ENCODE measurements around the gene ENDOD1. TPM values are rescaled to one million over a fixed set of nuclear protein-coding genes. Genes with fewer than 3 reads are reported as not detected.

The ENDOD1 gene
- total RNA-seq, 1 experiment from 2014 or later: 28.2 TPM

DNA sequence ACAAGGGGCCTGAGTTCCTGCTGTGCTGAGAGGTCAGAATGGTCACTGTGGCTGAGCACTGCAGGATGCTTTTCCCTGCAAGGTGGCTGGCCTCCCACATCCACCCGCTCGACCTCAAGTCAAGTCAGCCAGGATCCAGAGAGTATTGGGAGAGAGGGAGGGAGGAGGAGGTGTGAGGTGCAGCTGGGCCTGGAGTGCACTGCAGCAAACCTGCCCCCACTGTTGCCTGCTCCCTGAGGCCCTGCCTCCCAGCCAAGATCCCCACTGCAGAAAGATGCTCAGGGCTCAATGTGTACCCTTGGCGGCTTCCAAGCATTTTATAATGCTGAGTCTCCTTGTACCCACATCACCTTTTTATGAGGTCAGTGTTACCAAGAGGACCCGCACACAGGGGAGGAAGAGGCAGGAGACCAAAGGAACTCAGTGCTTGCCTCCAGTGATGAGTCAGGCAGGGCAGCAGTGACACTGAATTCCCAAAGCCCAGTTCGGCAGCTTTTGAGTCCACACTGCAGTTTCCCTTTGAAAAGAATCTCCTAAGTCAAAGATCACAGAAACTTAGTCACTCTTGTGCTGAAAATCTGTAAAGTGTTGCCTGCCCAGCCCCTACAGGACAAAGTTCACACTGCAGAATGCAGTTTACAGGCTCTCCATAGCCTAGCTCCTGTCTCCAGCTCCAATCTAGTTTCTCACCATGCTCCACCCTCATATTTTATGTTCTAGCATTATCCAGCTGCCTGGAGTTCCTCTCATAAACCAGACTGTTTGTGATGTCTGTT, 3.1 kb downstream of the ENDOD1 start:
- ATAC-seq (no peak), DNase-seq (ENCODE audit: low read depth, low spot score) (peak; percentile 61)
- Histone ChIP-seq H3K27ac (ENCODE audit: low read length) (no peak overlapping the region), H3K9me3 (ENCODE audit: control insufficient read depth, insufficient read depth, low read depth, low read length) (no peaks in the 10 kb centered on the region), H3K27me3 (ENCODE audit: control insufficient read depth, insufficient read depth, low read length) (no peaks in the 10 kb centered on the region), H3K4me3 (ENCODE audit: low read depth in 2 of 2, low read length in 2 of 2) (no peak overlapping the region), H3K4me1 (ENCODE audit: control insufficient read depth, insufficient read depth, low read length) (peaks cover 22% of the 10 kb centered on the region), H3K36me3 (ENCODE audit: control insufficient read depth, insufficient read depth, low read length) (no peaks in the 10 kb centered on the region)
- in situ Hi-C loops (cut with HindIII; ENCODE audit: low pct_unique_long_range_greater_than_20kb, low sequenced_read_pairs): no loop called here
- ChIA-PET CTCF (interaction anchor here (1.0 kb wide), 1 partner anchor 10 kb away, joined by 5 read pairs; no protein-coding TSS in a partner anchor), POLR2A (interaction anchor here (0.5 to 0.6 kb wide), 2 partner anchors 9 to 976 kb away, joined by 9 to 13 read pairs; no protein-coding TSS in a partner anchor)
- TF ChIP-seq TCF7L2 (IDR thresholded peaks at IDR 0.05; ENCODE audit: low read depth, low read length) (0 out of 2 replicates have a peak, but pooled peaks have one; percentile 30), SIN3A (IDR thresholded peaks at IDR 0.05; ENCODE audit: borderline replicate concordance, insufficient read depth, low read depth, low read length) (no peak)
- TF ChIP-seq, protein P1, sequence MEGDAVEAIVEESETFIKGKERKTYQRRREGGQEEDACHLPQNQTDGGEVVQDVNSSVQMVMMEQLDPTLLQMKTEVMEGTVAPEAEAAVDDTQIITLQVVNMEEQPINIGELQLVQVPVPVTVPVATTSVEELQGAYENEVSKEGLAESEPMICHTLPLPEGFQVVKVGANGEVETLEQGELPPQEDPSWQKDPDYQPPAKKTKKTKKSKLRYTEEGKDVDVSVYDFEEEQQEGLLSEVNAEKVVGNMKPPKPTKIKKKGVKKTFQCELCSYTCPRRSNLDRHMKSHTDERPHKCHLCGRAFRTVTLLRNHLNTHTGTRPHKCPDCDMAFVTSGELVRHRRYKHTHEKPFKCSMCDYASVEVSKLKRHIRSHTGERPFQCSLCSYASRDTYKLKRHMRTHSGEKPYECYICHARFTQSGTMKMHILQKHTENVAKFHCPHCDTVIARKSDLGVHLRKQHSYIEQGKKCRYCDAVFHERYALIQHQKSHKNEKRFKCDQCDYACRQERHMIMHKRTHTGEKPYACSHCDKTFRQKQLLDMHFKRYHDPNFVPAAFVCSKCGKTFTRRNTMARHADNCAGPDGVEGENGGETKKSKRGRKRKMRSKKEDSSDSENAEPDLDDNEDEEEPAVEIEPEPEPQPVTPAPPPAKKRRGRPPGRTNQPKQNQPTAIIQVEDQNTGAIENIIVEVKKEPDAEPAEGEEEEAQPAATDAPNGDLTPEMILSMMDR (IDR thresholded peaks at IDR 0.05): peak; percentile 74
- TF ChIP-seq, protein P2, sequence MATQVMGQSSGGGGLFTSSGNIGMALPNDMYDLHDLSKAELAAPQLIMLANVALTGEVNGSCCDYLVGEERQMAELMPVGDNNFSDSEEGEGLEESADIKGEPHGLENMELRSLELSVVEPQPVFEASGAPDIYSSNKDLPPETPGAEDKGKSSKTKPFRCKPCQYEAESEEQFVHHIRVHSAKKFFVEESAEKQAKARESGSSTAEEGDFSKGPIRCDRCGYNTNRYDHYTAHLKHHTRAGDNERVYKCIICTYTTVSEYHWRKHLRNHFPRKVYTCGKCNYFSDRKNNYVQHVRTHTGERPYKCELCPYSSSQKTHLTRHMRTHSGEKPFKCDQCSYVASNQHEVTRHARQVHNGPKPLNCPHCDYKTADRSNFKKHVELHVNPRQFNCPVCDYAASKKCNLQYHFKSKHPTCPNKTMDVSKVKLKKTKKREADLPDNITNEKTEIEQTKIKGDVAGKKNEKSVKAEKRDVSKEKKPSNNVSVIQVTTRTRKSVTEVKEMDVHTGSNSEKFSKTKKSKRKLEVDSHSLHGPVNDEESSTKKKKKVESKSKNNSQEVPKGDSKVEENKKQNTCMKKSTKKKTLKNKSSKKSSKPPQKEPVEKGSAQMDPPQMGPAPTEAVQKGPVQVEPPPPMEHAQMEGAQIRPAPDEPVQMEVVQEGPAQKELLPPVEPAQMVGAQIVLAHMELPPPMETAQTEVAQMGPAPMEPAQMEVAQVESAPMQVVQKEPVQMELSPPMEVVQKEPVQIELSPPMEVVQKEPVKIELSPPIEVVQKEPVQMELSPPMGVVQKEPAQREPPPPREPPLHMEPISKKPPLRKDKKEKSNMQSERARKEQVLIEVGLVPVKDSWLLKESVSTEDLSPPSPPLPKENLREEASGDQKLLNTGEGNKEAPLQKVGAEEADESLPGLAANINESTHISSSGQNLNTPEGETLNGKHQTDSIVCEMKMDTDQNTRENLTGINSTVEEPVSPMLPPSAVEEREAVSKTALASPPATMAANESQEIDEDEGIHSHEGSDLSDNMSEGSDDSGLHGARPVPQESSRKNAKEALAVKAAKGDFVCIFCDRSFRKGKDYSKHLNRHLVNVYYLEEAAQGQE (IDR thresholded peaks at IDR 0.05; ENCODE audit: insufficient read depth in 1 of 2, low read depth in 2 of 2, low read length in 1 of 2): no peak
- intact Hi-C loops (cut with micrococcal nuclease; ENCODE audit: unreplicated experiment): no loop called here
- no TSS peak for BruUV-seq (replicated peaks)

DNA sequence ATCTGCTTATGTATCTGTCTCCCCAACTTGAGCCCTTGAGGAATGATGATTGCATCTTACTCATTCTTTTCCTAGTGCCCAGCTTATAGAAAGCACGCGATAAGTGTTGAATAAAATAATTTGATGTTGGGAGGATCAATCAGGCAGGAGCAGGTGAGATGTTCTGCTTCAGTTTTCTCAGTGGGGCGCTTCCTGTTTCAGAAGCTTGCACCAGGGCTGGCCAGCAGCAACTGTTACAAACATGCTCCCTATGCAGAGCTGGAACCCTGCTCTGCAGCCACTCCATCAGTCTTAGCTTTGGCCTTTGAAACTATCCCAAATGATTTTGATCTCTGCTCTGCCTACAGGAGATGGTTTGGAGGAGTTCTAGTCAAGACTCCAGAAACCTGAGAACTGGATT, 3.9 kb downstream of the ENDOD1 start:
- H3K9me3 ChIP-seq (ENCODE audit: control insufficient read depth, insufficient read depth, low read depth, low read length): no peaks in the 10 kb centered on the region
- intact Hi-C loops (cut with micrococcal nuclease; ENCODE audit: unreplicated experiment): no loop called here
- TF ChIP-seq, protein P2 (IDR thresholded peaks at IDR 0.05; ENCODE audit: insufficient read depth in 1 of 2, low read depth in 2 of 2, low read length in 1 of 2): no peak
- TF ChIP-seq SIN3A (IDR thresholded peaks at IDR 0.05; ENCODE audit: borderline replicate concordance, insufficient read depth, low read depth, low read length): no peak
- no peak for TF ChIP-seq TCF7L2 (IDR thresholded peaks at IDR 0.05; ENCODE audit: low read depth, low read length)
- TF ChIP-seq POLR2AphosphoS5 (IDR thresholded peaks at IDR 0.05; ENCODE audit: low read depth, low read length): no peak
- TF ChIP-seq, protein P1 (IDR thresholded peaks at IDR 0.05): no peak
- POLR2A ChIA-PET: interaction anchor here (0.5 to 0.6 kb wide), 2 partner anchors 8 to 1354 kb away, joined by 9 to 11 read pairs; no protein-coding TSS in a partner anchor
- H3K36me3 ChIP-seq (ENCODE audit: control insufficient read depth, insufficient read depth, low read length): no peaks in the 10 kb centered on the region
- H3K4me1 ChIP-seq (ENCODE audit: control insufficient read depth, insufficient read depth, low read length): peaks cover 22% of the 10 kb centered on the region
- in situ Hi-C loops (cut with HindIII; ENCODE audit: low pct_unique_long_range_greater_than_20kb, low sequenced_read_pairs): no loop called here
- H3K4me3 ChIP-seq (ENCODE audit: low read depth in 2 of 2, low read length in 2 of 2): no peak overlapping the region
- H3K27me3 ChIP-seq (ENCODE audit: control insufficient read depth, insufficient read depth, low read length): no peaks in the 10 kb centered on the region
- no TSS peak for BruUV-seq (replicated peaks)
- ATAC-seq: no peak
- no peak for DNase-seq (ENCODE audit: low read depth, low spot score)
- H3K27ac ChIP-seq (ENCODE audit: low read length): no peak overlapping the region
- CTCF ChIA-PET: interaction anchor here (0.6 to 1.0 kb wide), 2 partner anchors 9 to 730 kb away, joined by 3 to 5 read pairs; no protein-coding TSS in a partner anchor
